Measurements from ENCODE around the gene PRSS53.

The PRSS53 gene

DNA sequence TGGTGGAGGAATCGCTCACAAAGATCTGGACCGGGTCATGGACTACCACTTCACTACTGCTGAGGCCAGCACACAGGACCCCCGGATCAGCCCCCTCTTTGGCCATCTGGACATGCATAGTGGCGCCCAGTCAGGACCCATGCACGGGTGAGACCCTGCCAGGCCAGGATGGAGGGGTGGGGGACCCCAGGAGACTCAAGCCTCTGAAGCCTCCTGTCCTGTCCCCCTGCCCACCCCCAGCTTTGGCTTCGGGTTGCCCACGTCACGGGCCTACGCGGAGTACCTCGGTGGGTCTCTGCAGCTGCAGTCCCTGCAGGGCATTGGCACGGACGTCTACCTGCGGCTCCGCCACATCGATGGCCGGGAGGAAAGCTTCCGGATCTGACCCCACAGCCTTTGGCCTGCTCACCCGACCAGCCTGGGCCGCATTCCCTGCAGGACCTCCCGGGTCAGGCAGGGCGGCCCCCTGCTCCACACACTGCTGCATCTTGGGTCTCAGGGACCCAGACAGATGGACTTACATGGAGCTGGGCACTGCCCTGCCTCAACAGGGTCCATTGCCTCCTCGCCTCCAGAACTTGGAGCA lies 23.2 kb upstream of the PRSS53 start:
- Histone ChIP-seq H3K27ac (no peak overlapping the region), H3K4me3 (no peak overlapping the region)
- DNase-seq (ENCODE audit: low spot score), result no peak
- TF ChIP-seq, protein P1, sequence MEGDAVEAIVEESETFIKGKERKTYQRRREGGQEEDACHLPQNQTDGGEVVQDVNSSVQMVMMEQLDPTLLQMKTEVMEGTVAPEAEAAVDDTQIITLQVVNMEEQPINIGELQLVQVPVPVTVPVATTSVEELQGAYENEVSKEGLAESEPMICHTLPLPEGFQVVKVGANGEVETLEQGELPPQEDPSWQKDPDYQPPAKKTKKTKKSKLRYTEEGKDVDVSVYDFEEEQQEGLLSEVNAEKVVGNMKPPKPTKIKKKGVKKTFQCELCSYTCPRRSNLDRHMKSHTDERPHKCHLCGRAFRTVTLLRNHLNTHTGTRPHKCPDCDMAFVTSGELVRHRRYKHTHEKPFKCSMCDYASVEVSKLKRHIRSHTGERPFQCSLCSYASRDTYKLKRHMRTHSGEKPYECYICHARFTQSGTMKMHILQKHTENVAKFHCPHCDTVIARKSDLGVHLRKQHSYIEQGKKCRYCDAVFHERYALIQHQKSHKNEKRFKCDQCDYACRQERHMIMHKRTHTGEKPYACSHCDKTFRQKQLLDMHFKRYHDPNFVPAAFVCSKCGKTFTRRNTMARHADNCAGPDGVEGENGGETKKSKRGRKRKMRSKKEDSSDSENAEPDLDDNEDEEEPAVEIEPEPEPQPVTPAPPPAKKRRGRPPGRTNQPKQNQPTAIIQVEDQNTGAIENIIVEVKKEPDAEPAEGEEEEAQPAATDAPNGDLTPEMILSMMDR (IDR thresholded peaks at IDR 0.05), result no peak

DNA sequence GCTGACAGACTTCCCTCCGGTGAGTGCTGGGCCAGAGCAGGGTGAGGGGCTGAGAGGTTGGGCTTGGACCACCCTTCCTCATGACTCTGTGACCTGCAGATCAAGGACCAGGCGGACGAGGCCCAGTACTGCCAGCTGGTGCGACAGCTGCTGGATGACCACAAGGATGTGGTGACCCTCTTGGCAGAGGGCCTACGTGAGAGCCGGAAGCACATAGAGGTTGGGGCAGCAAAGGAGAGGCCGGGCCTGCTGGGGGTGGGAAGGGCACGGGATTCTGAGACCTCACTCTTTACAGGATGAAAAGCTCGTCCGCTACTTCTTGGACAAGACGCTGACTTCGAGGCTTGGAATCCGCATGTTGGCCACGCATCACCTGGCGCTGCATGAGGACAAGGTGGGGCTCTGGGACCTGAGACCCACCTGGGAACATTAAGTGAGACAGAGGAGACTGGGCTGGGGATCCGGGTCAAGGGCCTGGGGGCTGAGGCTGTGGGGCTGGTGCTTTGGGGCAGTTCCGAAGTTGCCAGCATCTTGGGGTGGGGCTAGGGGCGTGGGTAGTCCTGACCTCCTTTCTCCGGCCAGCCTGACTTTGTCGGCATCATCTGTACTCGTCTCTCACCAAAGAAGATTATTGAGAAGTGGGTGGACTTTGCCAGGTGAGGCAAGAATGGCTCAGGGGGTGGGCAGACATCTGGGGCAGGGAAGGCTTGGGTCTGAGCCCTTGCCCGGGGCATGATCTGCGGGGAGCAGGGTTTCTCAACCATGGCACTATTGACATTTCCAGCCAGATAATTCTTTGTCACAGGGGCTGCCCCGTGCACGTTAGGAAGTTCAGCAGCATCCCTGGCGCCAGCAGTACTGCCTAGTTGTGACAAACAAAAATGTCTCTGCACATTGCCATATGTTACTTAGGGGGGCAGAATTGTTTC lies 21.6 kb upstream of the PRSS53 start:
- no peak overlapping the region for H3K4me3 ChIP-seq
- TF ChIP-seq, protein P1 (IDR thresholded peaks at IDR 0.05), result no peak
- DNase-seq (ENCODE audit: low spot score), result no peak
- no peak overlapping the region for H3K27ac ChIP-seq

DNA sequence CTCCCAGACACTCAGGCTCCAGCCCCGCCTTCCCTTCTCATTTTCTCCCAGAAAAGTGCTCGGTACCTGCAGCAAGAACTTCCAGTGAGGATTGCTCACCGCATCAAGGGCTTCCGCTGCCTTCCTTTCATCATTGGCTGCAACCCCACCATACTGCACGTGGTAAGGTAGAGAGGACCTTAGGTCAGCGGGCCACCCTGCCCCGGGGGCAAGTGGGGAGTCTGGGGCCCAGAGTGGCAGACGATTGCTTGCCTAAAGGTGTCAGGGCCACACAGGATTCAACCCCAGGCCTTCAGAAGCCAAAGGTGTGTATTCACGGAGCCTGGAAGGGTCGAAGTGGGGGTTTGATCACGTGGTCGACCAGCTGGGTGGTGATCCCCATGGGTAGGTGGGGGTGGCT lies 20.9 kb upstream of the PRSS53 start:
- DNase-seq (ENCODE audit: low spot score), result no peak
- peak overlapping the region in 1 of 2 donors; percentile 87 for H3K27ac ChIP-seq
- peak overlapping the region; percentile 76 for H3K4me3 ChIP-seq
- TF ChIP-seq, protein P1 (IDR thresholded peaks at IDR 0.05), result no peak

DNA sequence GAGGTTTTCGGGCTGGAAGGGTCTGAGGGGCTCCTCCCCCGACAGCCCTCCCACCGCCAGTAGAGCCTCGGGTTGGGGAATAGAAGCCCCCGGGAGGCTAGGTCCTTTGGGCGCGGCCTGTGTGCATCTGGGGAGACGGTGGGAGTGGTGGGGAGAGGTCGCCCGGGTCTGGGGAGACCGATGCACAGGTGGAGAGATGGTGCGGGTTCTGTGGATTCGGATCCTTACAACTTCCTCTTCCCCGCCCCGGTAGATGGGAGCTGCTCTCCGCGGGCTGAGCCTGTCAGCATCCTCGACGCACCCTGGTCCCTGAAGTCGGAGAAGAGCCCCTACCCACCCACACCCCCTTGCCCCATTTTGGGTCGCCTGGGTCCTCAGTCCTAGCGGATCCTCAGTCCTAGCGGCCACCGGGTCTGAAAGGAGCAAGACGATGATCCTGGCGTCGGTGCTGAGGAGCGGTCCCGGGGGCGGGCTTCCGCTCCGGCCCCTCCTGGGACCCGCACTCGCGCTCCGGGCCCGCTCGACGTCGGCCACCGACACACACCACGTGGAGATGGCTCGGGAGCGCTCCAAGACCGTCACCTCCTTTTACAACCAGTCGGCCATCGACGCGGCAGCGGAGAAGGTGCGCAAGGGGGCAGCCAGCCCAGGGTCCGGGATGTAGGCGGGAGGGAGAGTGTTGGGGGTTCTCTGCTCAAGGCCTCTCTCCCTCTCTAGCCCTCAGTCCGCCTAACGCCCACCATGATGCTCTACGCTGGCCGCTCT lies 20.2 kb upstream of the PRSS53 start:
- H3K4me3 ChIP-seq, result peak overlapping the region; percentile 76
- TF ChIP-seq, protein P1 (IDR thresholded peaks at IDR 0.05), result no peak
- no peak for DNase-seq (ENCODE audit: low spot score)

DNA sequence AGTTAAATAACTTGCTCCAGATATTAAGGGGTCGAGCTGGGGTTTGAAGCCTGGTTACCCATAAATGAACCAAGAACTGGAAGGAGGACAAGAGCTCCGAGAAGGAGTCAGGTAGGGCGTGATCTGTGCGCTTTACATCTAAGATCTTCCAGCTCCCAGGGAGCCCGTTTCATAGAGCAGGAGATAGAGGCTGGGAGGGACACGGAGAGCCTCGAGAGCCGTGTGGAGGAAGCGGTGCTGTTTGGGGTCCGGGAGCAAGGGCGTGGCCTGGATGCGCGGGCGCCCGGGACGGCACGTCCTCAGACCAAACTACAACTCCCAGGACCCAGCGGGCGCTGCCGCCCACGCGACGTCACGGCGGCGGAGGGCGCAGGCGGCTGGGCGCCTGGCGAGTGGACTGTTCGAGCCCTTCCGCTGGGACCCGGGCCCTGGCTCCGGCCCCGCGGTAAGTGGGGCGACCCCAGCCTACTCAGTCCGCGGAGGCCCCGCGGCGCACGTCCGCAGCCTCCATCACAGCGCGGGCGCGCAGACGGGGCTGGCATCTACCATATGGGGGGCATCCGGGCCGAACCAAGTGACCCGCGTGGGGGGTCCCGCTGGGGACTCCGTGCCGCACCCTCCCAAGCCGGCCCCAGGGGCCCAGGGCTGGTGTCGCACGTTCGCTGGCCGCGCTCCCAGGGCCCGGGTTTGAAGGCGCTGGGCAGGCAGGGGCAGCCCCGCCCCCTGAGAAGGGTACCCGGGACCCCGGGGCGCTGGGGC lies 19.5 kb upstream of the PRSS53 start, which contains the start of gene BCKDK:
TSS of gene BCKDK (plus strand) at position 352 of the 759 bp plus-strand sequence. CDS start 838 bp downstream, outside the sequence.
- H3K4me3 ChIP-seq, result peak within 1 kb of the TSS; percentile 76
- TF ChIP-seq, protein P1 (IDR thresholded peaks at IDR 0.05), result no peak
- no peak for DNase-seq (ENCODE audit: low spot score)
- peak within 1 kb of the TSS; percentile 83 to 87 for H3K27ac ChIP-seq

More for the DNA sequence above, 20.2 kb upstream of the PRSS53 start:
- peak overlapping the region; percentile 83 to 87 for H3K27ac ChIP-seq

DNA sequence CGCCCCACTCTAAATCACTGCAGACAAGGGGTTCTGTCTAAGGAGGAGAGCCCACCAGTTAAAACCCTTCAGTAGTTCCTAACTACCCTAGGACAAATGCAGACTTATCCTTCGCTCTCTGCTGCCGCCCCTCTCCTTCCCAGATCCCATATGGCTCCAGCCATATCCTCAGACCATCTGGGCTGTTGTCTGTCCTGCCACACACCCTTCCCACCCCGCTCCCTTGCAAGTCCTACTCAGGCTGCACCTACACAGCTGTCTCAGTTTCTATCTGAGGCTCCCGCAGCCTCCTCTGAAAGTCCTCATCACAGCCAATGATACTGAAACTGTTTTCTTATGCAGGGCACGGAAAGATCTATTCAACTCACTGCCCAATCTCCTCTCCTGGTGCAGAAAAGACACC lies 18.7 kb upstream of the PRSS53 start:
- DNase-seq (ENCODE audit: low spot score), result no peak
- H3K4me3 ChIP-seq, result no peak overlapping the region
- H3K27ac ChIP-seq, result no peak overlapping the region
- TF ChIP-seq, protein P1 (IDR thresholded peaks at IDR 0.05), result no peak
